HFFc6 (cell line): ENCODE results near the gene ING1. TPM values are rescaled to one million over a fixed set of nuclear protein-coding genes. Genes with fewer than 3 reads are reported as not detected.

Source experiments
- DNase-seq: peaks from one replicate; pipeline ENCODE4 v3.0.0-alpha.2; 2018
- H3K27ac Mint-ChIP-seq: 2 replicates; pipeline ENCODE4 v1.8.0; 2020; ENCODE audit warnings: mild to moderate bottlenecking, mixed read lengths
- H3K27me3 Mint-ChIP-seq: 2 replicates; pipeline ENCODE4 v1.8.0; 2021; ENCODE audit warnings: mild to moderate bottlenecking, moderate library complexity, mixed read lengths; ENCODE audit not compliant: insufficient read depth
- H3K36me3 Mint-ChIP-seq: 2 replicates; pipeline ENCODE4 v1.8.0; 2021; ENCODE audit warnings: low read depth, mixed read lengths
- H3K4me1 Mint-ChIP-seq: 2 replicates; pipeline ENCODE4 v1.8.0; 2020; ENCODE audit warnings: low read depth, mixed read lengths
- H3K4me3 Mint-ChIP-seq: 2 replicates; pipeline ENCODE4 v1.8.0; 2020; ENCODE audit warnings: mild to moderate bottlenecking, moderate library complexity, mixed read lengths
- H3K9me3 Mint-ChIP-seq: 2 replicates; pipeline ENCODE4 v1.8.0; 2020; ENCODE audit warnings: mild to moderate bottlenecking, mixed read lengths
- CTCF ChIP-seq: fragments of 200-600 bp; sonication (generic); IDR thresholded peaks from 2 replicates; pipeline ENCODE4 v1.5.0; 2021; ENCODE audit warnings: antibody characterized with exemption, mild to moderate bottlenecking
- total RNA-seq, 6 experiments: library from RNA; stranded (reverse); fragmentation: NEBNext Ultra II Directional; extraction: Animal tissue kit (Norgen Biotek cat#: 25700); gene quantifications; 2 replicates in 1 of 6; 3 replicates in 5 of 6; pipeline ENCODE4 v1.2.3, GENCODE V29; 2021

Gene ING1
- total RNA-seq, 6 experiments from 2014 or later = 6.2 to 9.6 (median 8.1) TPM

GRCh38 chr13:110681868-110682550 lies 31.5 kb upstream of the ING1 start:
- no peak for DNase-seq
- Mint-ChIP-seq H3K36me3 (peaks cover 25% of the 10 kb centered on the region), H3K4me1 (peaks cover 11% of the 10 kb centered on the region), H3K27me3 (peaks cover 5% of the 10 kb centered on the region; the same call in 1 of the 2 replicates), H3K4me3 (no peak overlapping the region), H3K9me3 (no peaks in the 10 kb centered on the region), H3K27ac (no peak overlapping the region)
- TF ChIP-seq CTCF = no peak

- Mint-ChIP-seq H3K27me3 (peaks cover 5% of the 10 kb centered on the region; the same call in 1 of the 2 replicates), H3K27ac (no peak overlapping the region), H3K4me1 (peaks cover 11% of the 10 kb centered on the region), H3K36me3 (peaks cover 28% of the 10 kb centered on the region), H3K9me3 (no peaks in the 10 kb centered on the region), H3K4me3 (no peak overlapping the region)
- DNase-seq = no peak
- TF ChIP-seq CTCF = no peak
Observed at GRCh38 chr13:110682746-110683145, 30.8 kb upstream of the ING1 start.

GRCh38 chr13:110683203-110683883 lies 30.2 kb upstream of the ING1 start:
- Mint-ChIP-seq H3K9me3 (no peaks in the 10 kb centered on the region), H3K4me3 (no peak overlapping the region), H3K27me3 (peaks cover 5% of the 10 kb centered on the region; the same call in 1 of the 2 replicates), H3K27ac (no peak overlapping the region; the same call in 1 of the 2 replicates), H3K4me1 (peaks cover 11% of the 10 kb centered on the region), H3K36me3 (peaks cover 24% of the 10 kb centered on the region)
- DNase-seq = peak; percentile 23
- peak; percentile 79 for TF ChIP-seq CTCF

GRCh38 chr13:110683921-110684320 lies 29.6 kb upstream of the ING1 start:
- peaks cover 11% of the 10 kb centered on the region for H3K4me1 Mint-ChIP-seq
- H3K9me3 Mint-ChIP-seq = no peaks in the 10 kb centered on the region
- no peak for TF ChIP-seq CTCF
- H3K27me3 Mint-ChIP-seq = peaks cover 5% of the 10 kb centered on the region; the same call in 1 of the 2 replicates
- no peak for DNase-seq
- H3K36me3 Mint-ChIP-seq = peaks cover 18% of the 10 kb centered on the region; the same call in 1 of the 2 replicates
- no peak overlapping the region; the same call in 1 of the 2 replicates for H3K27ac Mint-ChIP-seq
- H3K4me3 Mint-ChIP-seq = no peak overlapping the region

- H3K4me1 Mint-ChIP-seq = peaks cover 11% of the 10 kb centered on the region
- TF ChIP-seq CTCF = no peak
- peak overlapping the region; percentile 80 for H3K27ac Mint-ChIP-seq
- DNase-seq = no peak
- peaks cover 15% of the 10 kb centered on the region; the same call in 1 of the 2 replicates for H3K36me3 Mint-ChIP-seq
- peaks cover 5% of the 10 kb centered on the region; the same call in 1 of the 2 replicates for H3K27me3 Mint-ChIP-seq
- H3K9me3 Mint-ChIP-seq = no peaks in the 10 kb centered on the region
- H3K4me3 Mint-ChIP-seq = no peak overlapping the region
Observed at GRCh38 chr13:110684388-110685056, 29.0 kb upstream of the ING1 start.
